SK-N-SH treated with all-trans-retinoic acid at 6 μM for 48 hours (cell line): ENCODE results near the gene NIPSNAP2.

ENCODE experiments used
- CSDC2 ChIP-seq: fragments of 250-450 bp; sonication (Bioruptor Pico); IDR thresholded peaks from 2 replicates; pipeline ENCODE4 v1.5.0; 2020; ENCODE audit warnings: mild to moderate bottlenecking, moderate library complexity
- PPARA ChIP-seq: fragments of 250-450 bp; sonication (Bioruptor Pico); IDR thresholded peaks from 2 replicates; pipeline ENCODE4 v1.5.0; 2020; ENCODE audit warnings: mild to moderate bottlenecking, borderline replicate concordance
- TOX ChIP-seq: fragments of 250-450 bp; sonication (Bioruptor Pico); IDR thresholded peaks from 2 replicates; pipeline ENCODE4 v1.8.0; 2021; ENCODE audit warnings: mild to moderate bottlenecking, moderate library complexity, borderline replicate concordance
- ZC3H10 ChIP-seq: fragments of 250-450 bp; sonication (Bioruptor Pico); IDR thresholded peaks from 2 replicates; pipeline ENCODE4 v1.5.1; 2021; ENCODE audit warnings: mild to moderate bottlenecking, moderate library complexity
- ZFP3 ChIP-seq: fragments of 250-450 bp; sonication (Bioruptor Pico); IDR thresholded peaks from 2 replicates; pipeline ENCODE4 v1.5.0; 2020; ENCODE audit warnings: mild to moderate bottlenecking, moderate library complexity
- ZNF70 ChIP-seq: fragments of 450-650 bp; formaldehyde crosslinking; IDR thresholded peaks from 2 replicates; pipeline ENCODE4 v1.5.0; 2020; ENCODE audit warnings: mild to moderate bottlenecking, moderate library complexity

DNA sequence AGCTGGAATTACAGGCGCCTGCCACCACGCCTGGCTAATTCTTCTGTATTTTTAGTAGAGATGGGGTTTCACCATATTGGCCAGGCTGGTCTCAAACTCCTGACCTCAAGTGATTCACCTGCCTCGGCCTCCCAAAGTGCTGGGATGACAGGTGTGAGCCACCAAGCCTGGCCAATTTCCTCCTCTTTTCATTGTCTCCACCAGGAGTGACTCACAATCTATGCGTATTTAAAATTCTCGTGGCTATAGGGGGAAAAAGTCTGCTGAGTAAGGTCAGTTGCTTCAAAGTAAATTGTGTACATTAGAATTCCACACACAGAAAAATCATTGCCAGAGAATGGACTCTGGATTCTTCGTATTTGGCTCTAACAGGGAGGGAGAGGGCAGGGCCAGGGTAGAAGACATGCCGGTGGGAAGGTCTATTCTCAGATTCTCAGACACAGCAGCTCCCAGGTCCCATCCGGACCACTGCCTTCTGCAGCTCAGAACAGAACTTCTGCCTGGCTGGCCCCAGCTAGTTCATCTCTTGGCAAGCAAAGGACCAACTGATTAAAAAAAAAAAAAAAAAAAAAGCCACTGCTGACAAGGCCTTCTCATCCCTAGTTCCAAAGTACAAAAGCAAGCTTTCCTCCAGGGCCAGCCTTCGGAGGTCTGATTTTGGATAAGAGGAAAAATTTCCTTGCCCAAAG, 64.7 kb downstream of the NIPSNAP2 start:
- no peak for TF ChIP-seq TOX (CRISPR knock-in tag)
- no peak for TF ChIP-seq ZC3H10 (CRISPR knock-in tag)
- no peak for TF ChIP-seq PPARA (CRISPR knock-in tag)
- TF ChIP-seq ZFP3 (CRISPR knock-in tag), result no peak
- TF ChIP-seq CSDC2, result no peak
- no peak for TF ChIP-seq ZNF70 (CRISPR knock-in tag)
